ENCODE measurements around the gene CFTR.

DNA sequence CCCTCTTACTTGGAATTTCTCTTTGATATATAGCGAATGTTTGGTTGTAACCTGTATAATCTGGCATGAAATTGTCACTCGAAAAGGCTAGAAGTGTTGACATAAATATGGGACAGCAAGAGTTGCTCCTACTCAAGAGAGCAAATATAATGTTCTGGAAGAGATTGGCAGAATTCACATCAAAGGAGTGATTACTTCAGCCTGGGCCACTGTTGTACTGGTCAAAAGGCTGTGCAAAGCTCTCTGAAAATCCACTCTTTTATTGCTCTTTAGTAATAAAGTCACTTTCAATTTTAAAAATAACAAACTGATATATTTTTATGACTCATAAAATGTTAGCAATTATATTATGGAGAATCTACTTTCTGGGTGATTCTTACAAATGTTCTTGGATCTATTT lies 58.2 kb downstream of the CFTR start:
- TF ChIP-seq, protein P1, sequence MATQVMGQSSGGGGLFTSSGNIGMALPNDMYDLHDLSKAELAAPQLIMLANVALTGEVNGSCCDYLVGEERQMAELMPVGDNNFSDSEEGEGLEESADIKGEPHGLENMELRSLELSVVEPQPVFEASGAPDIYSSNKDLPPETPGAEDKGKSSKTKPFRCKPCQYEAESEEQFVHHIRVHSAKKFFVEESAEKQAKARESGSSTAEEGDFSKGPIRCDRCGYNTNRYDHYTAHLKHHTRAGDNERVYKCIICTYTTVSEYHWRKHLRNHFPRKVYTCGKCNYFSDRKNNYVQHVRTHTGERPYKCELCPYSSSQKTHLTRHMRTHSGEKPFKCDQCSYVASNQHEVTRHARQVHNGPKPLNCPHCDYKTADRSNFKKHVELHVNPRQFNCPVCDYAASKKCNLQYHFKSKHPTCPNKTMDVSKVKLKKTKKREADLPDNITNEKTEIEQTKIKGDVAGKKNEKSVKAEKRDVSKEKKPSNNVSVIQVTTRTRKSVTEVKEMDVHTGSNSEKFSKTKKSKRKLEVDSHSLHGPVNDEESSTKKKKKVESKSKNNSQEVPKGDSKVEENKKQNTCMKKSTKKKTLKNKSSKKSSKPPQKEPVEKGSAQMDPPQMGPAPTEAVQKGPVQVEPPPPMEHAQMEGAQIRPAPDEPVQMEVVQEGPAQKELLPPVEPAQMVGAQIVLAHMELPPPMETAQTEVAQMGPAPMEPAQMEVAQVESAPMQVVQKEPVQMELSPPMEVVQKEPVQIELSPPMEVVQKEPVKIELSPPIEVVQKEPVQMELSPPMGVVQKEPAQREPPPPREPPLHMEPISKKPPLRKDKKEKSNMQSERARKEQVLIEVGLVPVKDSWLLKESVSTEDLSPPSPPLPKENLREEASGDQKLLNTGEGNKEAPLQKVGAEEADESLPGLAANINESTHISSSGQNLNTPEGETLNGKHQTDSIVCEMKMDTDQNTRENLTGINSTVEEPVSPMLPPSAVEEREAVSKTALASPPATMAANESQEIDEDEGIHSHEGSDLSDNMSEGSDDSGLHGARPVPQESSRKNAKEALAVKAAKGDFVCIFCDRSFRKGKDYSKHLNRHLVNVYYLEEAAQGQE (IDR thresholded peaks at IDR 0.05; ENCODE audit: low read depth), result no peak
- TF ChIP-seq, protein P2, sequence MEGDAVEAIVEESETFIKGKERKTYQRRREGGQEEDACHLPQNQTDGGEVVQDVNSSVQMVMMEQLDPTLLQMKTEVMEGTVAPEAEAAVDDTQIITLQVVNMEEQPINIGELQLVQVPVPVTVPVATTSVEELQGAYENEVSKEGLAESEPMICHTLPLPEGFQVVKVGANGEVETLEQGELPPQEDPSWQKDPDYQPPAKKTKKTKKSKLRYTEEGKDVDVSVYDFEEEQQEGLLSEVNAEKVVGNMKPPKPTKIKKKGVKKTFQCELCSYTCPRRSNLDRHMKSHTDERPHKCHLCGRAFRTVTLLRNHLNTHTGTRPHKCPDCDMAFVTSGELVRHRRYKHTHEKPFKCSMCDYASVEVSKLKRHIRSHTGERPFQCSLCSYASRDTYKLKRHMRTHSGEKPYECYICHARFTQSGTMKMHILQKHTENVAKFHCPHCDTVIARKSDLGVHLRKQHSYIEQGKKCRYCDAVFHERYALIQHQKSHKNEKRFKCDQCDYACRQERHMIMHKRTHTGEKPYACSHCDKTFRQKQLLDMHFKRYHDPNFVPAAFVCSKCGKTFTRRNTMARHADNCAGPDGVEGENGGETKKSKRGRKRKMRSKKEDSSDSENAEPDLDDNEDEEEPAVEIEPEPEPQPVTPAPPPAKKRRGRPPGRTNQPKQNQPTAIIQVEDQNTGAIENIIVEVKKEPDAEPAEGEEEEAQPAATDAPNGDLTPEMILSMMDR (IDR thresholded peaks at IDR 0.05 in 2 of 3, conservative IDR thresholded peaks at IDR 0.05 in 1 of 3; ENCODE audit: borderline replicate concordance in 1 of 3, insufficient read depth in 1 of 3, low read depth in 2 of 3, low read length in 2 of 3), result no peak
- no peak for TF ChIP-seq EZH2phosphoT487 (IDR thresholded peaks at IDR 0.05; ENCODE audit: borderline replicate concordance)
